Kidney glomerular epithelial cell (primary cell): ENCODE results near the gene HIVEP2.

Experiments used
- DNase-seq: peaks from one replicate; lab custom pipeline; 2025; lab: John Stamatoyannopoulos, UW

HIVEP2 gene

DNA sequence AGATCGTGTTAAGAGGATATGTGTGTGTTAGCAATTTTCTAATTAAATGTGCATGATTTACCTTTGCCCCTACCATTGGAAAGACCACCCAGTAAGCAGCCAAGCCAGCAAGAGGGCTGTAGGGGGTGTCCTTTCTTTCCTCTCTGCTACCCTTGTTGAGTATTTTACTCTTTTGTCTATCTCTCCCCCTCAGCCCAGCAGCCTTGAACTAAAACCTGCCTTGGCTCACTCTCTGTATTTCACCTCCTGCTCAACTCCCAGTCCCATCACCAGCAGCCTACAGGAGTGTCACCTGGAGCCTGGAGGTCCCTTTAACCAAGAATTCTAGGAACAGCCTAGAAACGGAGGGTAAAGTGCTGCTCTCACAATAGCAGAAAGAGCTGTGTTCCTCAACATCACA is 81.0 kb downstream of the HIVEP2 start:
- DNase-seq, result no peak

DNA sequence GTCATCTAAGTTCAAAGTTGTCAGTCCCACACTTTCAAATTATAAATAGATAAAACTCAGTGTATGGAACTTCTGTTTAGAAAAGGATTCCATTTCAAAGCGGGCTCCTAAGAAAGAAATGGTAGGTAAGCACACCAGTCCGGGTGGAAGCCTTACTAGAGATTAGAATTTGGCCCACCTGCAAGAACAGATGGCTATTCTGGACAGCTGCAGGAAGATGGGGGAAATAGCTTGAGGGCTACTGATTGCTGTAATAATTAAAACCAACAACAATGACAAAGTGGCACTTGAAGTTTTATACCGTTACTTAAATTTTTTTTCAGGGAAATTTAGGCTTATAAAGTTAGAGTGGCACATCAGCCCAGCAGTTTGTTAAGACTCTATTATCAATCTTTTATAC is 83.3 kb downstream of the HIVEP2 start:
- no peak for DNase-seq

GRCh38 chr6:142860498-142860897 is 84.5 kb downstream of the HIVEP2 start:
- no peak for DNase-seq

DNA sequence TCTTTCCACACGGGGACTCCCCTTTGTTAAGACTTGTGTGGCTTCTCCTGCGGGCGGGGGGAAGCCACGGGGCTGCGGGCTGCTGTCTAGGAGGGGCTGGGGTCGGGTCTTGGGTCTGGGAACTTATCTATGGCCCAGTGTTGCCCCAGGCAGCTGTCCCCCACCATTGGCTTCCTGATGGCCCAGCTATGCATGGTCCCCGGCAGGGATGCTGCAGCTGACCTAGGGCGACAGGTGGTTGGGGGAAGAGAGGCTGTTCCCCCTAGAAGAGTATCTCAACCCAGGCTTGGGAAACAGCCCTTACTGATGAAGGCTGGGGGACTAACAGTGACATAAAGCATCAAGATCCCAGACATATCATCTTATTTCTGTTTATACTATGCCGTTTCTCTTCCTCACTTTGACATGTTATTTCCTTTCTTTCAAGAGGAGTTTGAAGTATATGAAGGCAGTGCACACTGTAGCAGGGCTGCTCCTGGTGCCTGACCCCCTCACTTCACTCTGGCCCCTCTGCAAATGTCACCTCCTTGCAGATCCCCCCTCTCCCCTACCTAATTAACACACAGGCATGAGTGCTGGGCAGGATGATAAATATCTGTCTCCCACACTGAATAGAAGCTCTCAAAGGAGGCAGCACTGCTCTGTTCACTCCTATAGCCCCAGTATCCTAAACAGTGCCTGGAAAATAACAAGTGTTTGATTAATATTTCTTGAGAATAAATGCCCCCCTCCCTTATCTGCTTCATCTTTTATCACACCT is 87.0 kb downstream of the HIVEP2 start:
- DNase-seq, result no peak

DNA sequence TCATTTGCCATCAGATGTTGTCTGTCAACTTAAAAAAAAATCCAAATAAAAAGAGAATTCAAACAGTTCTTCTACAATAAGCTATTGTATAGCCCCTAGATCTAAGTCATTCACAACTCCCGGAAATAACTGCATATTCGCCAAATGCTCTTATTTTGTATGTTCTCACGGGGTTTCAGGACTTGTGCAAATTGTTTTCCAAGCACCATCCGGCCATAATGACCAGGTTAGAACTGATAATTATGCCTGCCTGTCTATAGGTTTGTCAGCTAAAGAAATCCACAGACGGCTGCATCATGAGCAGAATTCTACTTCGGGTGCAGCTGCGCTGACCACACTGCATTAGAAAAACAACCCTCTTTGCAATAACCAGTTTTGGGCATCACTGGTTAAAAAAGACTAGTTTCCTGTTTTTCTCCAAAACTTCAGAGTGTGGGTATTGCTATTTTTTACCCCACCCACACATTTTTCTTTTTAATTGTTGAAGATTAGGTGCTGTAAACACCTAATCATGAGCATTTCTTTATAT is 87.7 kb downstream of the HIVEP2 start:
- no peak for DNase-seq

DNA sequence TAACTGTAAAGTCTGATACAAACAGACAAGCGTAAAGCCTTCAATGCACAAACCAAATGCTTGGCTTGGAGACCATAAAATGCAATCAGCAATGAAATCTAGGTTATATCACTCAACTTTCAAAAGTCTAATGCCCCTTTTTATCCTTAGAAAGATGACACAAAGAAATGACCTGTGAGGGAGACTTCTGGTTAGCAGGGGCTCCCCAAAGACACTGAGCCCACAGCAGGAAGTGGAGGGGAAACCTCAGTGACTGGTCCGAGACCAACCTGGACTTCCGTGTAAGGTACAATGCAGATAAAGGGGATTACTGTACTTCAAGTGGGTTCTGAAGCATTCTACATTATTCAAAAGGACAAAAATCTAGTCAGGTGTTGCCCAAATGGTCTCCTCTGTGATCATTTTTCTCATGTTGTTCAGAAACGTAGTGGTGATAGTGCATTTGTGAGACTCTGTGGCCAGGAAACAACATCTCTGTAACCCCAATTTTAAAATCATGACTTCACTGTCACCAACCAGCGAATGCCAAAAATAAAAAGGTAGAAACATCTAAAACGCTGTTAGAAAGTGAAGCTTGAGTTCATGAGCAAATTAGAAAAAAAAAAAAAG is 88.2 kb downstream of the HIVEP2 start:
- DNase-seq, result no peak

- no peak for DNase-seq
Observed at GRCh38 chr6:142855893-142856623, 88.9 kb downstream of the HIVEP2 start.

GRCh38 chr6:142854589-142855488 is 90.1 kb downstream of the HIVEP2 start:
- no peak for DNase-seq

- peak; percentile 50 for DNase-seq
Observed at GRCh38 chr6:142853244-142854180, 91.5 kb downstream of the HIVEP2 start.

GRCh38 chr6:142851601-142852000 is 93.4 kb downstream of the HIVEP2 start:
- no peak for DNase-seq

DNA sequence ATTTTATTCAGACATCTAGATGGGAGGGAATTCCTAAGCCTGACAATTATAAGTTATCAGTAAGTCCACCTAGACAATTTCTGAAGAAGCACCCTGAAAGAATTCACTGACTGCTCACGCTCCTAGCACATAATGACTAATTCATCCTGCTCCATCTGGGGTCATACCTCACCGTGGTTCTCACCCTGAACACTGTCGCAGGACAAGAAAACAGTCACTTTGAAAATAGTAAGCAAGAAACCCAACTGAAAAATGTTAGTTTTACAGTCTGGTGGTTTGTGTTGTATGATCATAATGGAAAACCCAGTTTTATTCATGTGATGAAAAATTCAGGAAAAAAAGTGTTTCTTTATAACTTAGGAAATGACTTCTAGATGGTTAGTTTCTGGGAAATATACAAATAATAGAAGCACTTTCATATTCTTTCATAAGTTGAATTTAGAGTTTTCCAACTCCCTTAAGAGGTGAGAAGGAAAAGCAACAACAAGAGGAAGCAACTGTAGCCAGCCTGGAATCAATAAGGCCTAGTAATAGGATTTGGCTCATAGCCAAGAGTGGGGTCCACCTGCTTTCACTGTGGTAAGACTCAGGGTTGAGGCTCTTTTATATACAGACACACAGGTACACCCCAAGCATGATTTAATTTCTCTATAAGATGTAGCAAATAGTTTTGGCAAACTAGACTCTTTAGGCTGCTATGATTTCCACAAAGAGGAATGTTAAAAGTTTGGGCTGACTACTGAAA is 94.1 kb downstream of the HIVEP2 start:
- DNase-seq, result peak; percentile 75

- no peak for DNase-seq
Observed at GRCh38 chr6:142848976-142849375, 96.0 kb downstream of the HIVEP2 start.

GRCh38 chr6:142848156-142848555 is 96.8 kb downstream of the HIVEP2 start:
- DNase-seq, result no peak

DNA sequence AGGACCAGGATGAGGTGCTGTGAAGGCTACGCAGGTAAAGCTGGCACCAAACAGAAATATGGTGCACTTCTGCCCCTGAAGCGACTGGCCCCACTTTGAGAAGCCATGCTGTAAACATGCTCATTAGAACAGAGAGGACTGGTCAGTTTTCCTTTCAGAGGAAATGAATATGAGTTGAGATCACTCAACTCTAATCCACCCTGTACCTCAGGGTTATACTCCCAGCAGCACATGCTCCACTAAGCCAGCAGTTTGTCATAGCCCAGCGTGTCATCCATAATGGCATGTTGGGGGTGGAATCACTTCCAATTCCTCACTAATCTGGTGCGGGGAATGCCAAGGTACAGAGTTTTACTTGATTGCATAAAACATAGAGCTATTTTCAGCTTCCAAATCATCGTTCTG is 98.1 kb downstream of the HIVEP2 start:
- peak; percentile 88 for DNase-seq

GRCh38 chr6:142846459-142846831 is 98.5 kb downstream of the HIVEP2 start:
- DNase-seq, result no peak

DNA sequence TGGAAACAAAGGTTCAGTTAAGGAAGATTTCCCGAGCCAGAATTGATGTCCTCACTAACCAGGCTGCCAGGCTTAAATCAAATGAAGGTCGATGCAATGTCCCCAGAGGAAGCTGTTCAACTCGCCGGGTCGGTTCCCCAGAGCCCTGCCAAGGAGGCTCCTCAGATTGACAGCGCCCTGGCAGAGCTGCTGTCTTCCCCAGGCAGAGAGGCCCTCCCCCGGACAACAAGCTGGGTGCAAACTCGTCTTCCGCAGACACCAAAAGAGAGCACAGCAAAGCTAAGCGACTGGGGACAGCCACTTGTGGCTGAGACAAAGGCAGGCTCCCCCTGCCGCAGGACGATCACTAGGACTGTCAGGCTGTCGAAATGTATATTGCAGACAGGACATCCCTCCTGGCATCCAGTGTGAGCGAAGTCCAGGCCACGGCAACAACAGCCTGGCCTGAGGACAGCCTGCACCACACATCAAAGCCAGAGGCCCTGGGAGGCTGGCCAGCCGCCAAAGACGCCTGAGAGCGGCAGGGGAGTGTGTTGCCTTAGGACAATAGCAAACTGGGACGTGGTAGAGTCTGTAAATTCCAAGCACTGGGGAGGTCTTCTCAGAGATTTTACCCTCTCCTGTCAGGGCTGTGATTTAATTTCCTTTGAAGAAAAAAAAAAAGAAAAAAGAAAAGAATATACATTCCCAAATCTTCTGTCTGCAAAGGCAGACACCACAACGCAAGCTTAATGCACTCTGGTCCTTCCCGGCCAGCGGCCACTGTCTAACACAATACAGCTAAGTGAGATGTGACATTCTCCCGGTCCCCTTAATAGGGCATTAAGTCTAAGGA is 99.1 kb downstream of the HIVEP2 start:
- DNase-seq, result peak; percentile 85

DNA sequence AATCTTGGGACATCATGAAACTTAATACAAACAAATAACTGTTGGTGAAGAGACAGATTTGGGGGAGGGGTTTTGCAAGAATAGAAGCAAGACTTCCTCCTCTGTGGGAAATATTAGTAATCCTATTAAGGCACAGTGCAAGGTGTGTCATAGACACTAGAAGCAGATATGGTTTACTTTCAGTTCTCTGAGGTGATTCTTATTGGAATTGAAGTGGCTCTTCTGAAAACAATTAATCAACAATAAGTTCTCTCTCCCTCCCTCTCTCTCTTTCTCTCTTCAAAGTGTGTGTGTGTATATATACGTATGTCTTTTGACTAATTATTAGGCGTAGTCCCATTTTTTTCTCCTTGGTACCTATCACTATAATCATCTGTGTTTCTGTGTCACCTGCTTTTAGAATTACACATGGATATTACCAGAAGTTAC is 99.8 kb downstream of the HIVEP2 start:
- peak; percentile 27 for DNase-seq

DNA sequence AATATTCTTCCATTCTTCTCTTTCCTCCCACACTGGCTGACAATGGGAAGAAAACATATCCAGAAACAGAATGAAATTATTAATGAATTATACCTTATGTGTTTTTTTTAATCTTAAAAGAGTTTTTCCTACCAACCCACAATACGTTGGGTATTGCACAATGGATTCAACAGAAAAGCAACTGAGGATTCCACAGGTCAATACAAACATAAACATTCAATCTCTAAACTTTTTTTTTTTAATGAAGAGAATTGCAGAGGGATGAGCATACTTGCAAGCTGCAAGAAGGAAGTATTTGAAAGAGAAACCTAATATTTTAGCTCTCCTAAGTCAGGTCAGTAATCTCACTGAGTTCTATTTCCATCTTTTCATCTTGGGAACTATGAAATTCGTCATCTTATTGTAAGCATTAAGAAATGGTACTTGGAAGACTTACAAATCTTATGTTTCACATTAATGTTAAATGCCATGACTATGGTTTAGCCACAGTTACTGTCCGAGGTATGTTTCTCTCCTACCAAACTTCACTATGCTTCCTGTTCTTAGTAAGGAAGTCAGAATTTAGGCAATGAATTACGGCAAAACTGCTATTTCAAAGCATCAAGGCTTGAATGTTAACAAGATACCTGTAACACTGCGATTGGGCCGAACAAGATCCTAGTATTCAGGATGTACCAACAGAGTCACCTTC is 100.8 kb downstream of the HIVEP2 start:
- no peak for DNase-seq
